Upper lobe of left lung (tissue), 4 donors: ENCODE data around the gene PELI3.

Source experiments
- POLR2A ChIP-seq, 4 donors: fragments of 450-650 bp; IDR thresholded peaks; one replicate each; pipeline ENCODE4 v1.5.1; 2016 to 2017; ENCODE audit warnings: antibody characterized with exemption in 4 of 4, mild to moderate bottlenecking in 2 of 4
- TF ChIP-seq, protein P1 (sequence below), 6 experiments: fragments of 450-650 bp in 4 of 6; fragments of 200-600 bp in 2 of 6; sonication (generic) in 2 of 6; IDR thresholded peaks; one replicate each; pipeline ENCODE4 v1.5.1; 2016 to 2019; ENCODE audit warnings: antibody characterized with exemption in 6 of 6

DNA sequence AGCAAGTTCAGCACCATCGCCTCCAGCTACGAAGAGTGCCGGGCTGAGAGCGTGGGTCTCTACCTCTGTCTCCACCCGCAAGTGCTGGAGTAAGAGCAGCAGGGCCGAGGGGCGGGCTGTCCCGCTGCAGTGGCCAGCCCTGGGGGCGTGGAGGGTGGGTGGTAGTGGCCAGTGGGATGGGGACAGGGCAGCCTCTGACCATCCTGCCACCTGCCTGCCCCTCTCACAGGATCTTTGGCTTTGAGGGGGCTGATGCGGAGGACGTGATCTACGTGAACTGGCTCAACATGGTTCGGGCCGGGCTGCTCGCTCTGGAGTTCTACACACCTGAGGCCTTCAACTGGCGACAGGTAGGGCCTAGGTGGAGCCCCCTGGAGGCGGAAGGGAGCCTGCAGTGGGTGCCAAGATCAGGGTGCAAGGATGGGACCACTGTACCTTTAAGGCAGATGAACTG, 28.7 kb downstream of the PELI3 start:
- no peak for TF ChIP-seq POLR2A (IDR thresholded peaks at IDR 0.05)
- TF ChIP-seq, protein P1, sequence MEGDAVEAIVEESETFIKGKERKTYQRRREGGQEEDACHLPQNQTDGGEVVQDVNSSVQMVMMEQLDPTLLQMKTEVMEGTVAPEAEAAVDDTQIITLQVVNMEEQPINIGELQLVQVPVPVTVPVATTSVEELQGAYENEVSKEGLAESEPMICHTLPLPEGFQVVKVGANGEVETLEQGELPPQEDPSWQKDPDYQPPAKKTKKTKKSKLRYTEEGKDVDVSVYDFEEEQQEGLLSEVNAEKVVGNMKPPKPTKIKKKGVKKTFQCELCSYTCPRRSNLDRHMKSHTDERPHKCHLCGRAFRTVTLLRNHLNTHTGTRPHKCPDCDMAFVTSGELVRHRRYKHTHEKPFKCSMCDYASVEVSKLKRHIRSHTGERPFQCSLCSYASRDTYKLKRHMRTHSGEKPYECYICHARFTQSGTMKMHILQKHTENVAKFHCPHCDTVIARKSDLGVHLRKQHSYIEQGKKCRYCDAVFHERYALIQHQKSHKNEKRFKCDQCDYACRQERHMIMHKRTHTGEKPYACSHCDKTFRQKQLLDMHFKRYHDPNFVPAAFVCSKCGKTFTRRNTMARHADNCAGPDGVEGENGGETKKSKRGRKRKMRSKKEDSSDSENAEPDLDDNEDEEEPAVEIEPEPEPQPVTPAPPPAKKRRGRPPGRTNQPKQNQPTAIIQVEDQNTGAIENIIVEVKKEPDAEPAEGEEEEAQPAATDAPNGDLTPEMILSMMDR (IDR thresholded peaks at IDR 0.05): no peak
